Lower leg skin (tissue), 4 donors: ENCODE measurements around the gene GSTCD. TPM values are rescaled to one million over a fixed set of nuclear protein-coding genes. Genes with fewer than 3 reads are reported as not detected.
"Not testable (repeated sequence)": the region's sequence is repeated elsewhere in the genome, so short reads cannot be mapped to it uniquely, and the experiment has no call there.

ENCODE experiments used
- DNase-seq, 2 donors: peaks; one replicate each; pipeline ENCODE4 v3.0.0-alpha.2; 2019; ENCODE audit warnings: low spot score in 2 of 2
- H3K4me3 ChIP-seq: fragments of 200-600 bp; sonication (generic); 2 replicates; pipeline ENCODE4 v1.5.1; 2017; ENCODE audit warnings: mild to moderate bottlenecking, low read depth; ENCODE audit not compliant: poor library complexity, severe bottlenecking
- CTCF ChIP-seq, 3 donors: fragments of 450-650 bp; IDR thresholded peaks; one replicate each; pipeline ENCODE4 v1.5.1; 2016; ENCODE audit warnings: antibody characterized with exemption in 3 of 3, mild to moderate bottlenecking in 3 of 3, moderate library complexity in 2 of 3
- POLR2A ChIP-seq, 2 donors: fragments of 450-650 bp; IDR thresholded peaks; one replicate each; pipeline ENCODE4 v1.6.1; 2016 to 2017; ENCODE audit warnings: antibody characterized with exemption in 2 of 2, mild to moderate bottlenecking in 1 of 2, moderate library complexity in 1 of 2
- WGBS, 2 donors: methylation state at CpG; one replicate each; pipeline ENCODE4 v1.1.5; 2018; 5-methylcytosine and 5-hydroxymethylcytosine counted together
- intact Hi-C: fragments of 100-400 bp; cut with DNase I; formaldehyde crosslinking; loops from one replicate; pipeline ENCODE4 v1.15.0; 2023; ENCODE audit warnings: low total_unique reads
- total RNA-seq, 4 donors: library from RNA; depleted of rRNA; stranded (reverse); fragments of >200 nt; gene quantifications; one replicate each; pipeline ENCODE4 v1.1.0, GENCODE V29; 2016

Gene GSTCD
- total RNA-seq, 4 donors from 2014 or later: 5.1 to 14.8 (median 9.8) TPM

- DNase-seq: no peak
- H3K4me3 ChIP-seq: no peak overlapping the region
- TF ChIP-seq CTCF (IDR thresholded peaks at IDR 0.05) (no peak), POLR2A (IDR thresholded peaks at IDR 0.05) (no peak)
- intact Hi-C loops: no loop called here
Measured at GRCh38 chr4:105755375-105755774, 46.8 kb downstream of the GSTCD start.

GRCh38 chr4:105758958-105759357, 50.4 kb downstream of the GSTCD start:
- TF ChIP-seq POLR2A (IDR thresholded peaks at IDR 0.05) (no peak), CTCF (IDR thresholded peaks at IDR 0.05) (no peak)
- H3K4me3 ChIP-seq: no peak overlapping the region
- WGBS, 2 donors: 95 to 98% methylated on average over 1 of the region's 1 CpG
- intact Hi-C loops: no loop called here
- no peak for DNase-seq

GRCh38 chr4:105765690-105766407, 57.3 kb downstream of the GSTCD start:
- no peak for DNase-seq
- 87 to 91% methylated on average over 6 of the region's 6 CpGs for WGBS, 2 donors
- no peak overlapping the region for H3K4me3 ChIP-seq
- no peak for TF ChIP-seq POLR2A (IDR thresholded peaks at IDR 0.05)
- no peak for TF ChIP-seq CTCF (IDR thresholded peaks at IDR 0.05)
- intact Hi-C loops: no loop called here

GRCh38 chr4:105767579-105767978, 59.0 kb downstream of the GSTCD start:
- intact Hi-C loops: no loop called here
- no peak for TF ChIP-seq CTCF (IDR thresholded peaks at IDR 0.05)
- TF ChIP-seq POLR2A (IDR thresholded peaks at IDR 0.05): no peak
- WGBS, 2 donors: 82 to 85% methylated on average over 2 of the region's 2 CpGs
- no peak for DNase-seq
- no peak overlapping the region for H3K4me3 ChIP-seq

- intact Hi-C loops, H3K4me3 ChIP-seq, DNase-seq: not testable (repeated sequence)
Measured at GRCh38 chr4:105770524-105770923, 61.9 kb downstream of the GSTCD start.

DNA sequence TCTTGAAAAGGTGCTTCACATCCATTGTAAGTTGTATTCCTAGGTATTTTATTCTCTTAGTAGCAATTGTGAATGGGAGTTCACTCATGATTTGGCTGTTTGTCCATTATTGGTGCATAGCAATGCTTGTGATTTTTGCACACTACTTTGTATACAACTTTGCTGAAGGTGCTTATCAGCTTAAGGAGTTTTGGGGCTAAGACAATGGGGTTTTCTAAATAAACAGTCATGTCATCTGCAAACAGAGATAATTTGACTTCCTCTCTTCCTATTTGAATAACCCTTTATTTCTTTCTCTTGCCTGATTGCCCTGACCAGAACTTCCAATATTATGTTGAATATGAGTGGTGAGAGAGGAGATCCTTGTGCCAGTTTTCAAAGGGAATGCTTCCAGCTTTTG, 63.5 kb downstream of the GSTCD start:
- H3K4me3 ChIP-seq, DNase-seq, intact Hi-C loops: not testable (repeated sequence)

- DNase-seq, intact Hi-C loops, H3K4me3 ChIP-seq: not testable (repeated sequence)
- WGBS, 2 donors: 94 to 97% methylated on average over 9 of the region's 9 CpGs
Measured at GRCh38 chr4:105775760-105776415, 67.3 kb downstream of the GSTCD start.
